GM19099 (cell line): ENCODE data around the gene ERO1A.

Source experiments
- POLR2A ChIP-seq: IDR thresholded peaks from 3 replicates; pipeline ENCODE4 v1.6.1; 2011; ENCODE audit warnings: low read depth; ENCODE audit not compliant: insufficient read length; ENCODE audit errors: extremely low read depth

ERO1A gene

DNA sequence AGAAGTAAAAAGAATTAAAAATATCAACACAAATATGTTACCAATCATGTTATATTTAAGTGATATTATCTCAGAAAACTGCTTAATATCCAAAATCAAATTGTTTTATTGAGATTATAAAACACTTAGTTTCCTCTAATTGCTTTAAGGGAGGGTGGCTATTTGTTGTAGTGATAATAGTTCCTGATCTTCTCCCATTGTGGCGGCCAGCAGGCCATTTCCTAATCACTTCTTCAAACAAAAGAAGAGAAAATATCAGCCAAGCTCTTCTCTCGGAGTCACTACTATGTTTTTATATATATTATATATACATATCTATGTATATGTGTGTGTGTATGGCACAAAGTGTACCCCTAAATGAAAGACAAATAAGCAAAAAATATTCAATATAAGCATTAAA, 31.5 kb downstream of the ERO1A start:
- no peak for TF ChIP-seq POLR2A

DNA sequence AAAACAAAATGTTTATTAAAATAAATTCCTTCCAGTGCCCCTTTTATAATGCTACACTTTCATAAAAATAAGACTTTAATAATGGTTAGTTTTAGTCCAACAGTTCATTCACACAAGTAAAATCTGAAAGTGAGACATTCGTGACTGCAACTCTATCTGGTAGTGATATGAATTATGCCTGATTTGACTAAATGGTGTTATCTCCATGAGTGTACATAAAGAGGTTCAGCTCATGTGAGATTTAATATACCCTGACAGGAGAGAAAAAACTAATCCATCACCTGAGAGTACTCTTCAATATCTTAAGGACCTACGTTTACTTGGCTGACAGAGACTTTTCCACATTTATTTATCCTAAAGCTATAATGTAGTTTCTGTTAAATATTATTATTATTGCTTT, 34.0 kb downstream of the ERO1A start:
- no peak for TF ChIP-seq POLR2A

DNA sequence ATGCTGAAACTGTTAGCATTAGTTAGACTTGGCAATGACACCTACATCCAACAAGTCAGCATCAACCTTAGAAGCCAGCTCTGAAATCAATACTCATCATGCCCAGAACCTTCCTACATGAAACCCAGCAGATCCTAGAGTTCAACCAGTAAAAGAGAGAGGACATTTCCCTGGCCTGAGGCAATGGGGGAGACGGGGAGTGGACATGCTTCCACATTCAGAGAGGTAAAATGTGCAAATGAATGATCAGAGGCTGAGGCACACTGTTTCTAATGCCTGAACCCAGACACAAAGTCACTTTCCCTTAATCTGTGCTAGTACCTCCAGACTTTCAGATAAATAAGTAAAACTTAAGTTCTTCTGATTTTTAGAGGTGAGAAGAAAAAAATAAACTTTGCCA, 34.5 kb downstream of the ERO1A start:
- no peak for TF ChIP-seq POLR2A

DNA sequence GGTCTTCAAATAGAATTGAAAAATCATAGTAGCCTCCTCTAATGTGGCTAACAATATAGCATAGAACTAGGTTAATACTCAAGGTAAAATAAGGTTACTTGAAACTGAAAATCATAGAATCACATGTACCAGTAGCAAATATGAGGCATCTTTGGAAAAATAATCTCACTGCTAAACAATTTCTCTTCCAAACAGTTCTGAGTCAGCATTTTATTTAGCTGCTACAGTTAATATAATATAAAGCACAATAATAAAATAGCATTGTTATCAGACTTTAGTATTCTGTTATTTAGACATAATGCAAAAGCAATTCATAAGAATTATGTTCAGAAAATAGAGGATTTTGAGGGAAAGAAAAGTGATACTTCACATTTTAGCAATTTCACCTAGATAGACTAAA, 35.0 kb downstream of the ERO1A start:
- no peak for TF ChIP-seq POLR2A

DNA sequence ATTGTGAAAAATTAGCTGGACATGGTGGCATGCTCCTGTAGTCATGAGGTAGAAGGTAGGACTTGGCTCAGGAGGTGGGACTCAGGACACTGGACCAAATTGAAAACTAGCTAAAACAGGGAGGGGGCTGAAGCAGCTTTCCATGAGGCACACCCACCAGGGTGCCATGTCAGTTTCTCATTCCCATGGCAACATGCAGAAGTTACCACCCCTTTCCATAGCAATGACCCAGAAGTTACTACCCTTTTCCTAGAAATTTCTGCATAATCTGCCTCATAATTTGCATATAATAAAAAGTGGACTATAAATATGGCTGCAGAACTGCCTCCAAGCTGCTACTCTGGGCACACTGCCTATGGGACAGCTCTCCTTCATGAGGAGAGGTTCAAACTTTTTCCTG, 38.5 kb downstream of the ERO1A start:
- no peak for TF ChIP-seq POLR2A

DNA sequence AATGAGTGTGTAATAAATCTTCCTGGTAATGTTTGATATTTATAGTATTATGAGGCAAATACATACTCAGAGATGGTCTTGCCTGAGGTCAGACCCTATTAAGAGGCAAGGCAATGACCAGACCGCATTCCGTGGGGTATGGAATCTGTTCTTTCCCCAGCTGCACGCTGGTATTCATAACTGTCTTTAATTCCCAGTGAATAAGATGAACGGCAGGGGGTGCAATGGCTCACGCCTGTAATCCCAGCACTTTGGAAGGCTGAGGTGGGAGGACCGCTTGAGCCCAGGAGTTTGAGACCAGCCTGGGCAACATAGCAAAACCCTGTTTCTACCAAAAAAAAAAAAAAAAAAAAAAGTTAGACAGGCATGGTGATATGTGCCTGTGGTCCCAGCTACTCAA, 44.6 kb downstream of the ERO1A start:
- TF ChIP-seq POLR2A: no peak

DNA sequence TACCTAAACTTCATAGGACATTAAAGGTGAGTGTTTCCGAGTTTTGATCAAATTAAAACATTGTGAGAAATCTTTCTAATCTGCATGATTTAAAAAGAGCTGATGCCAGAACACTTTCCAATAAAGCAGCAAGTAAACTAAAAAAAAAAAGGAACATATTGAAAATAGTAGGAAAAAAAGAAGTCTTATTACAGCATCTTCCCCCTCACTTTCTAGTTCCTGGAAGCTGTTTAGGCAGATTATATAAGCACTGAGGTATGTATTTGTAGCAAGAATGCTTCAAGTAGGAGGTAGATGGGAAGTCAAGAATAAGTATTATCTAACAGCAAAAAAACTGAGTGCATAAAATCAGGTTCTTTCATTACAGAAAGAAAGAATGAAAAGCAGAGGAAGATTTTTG, 45.8 kb downstream of the ERO1A start:
- TF ChIP-seq POLR2A: no peak

DNA sequence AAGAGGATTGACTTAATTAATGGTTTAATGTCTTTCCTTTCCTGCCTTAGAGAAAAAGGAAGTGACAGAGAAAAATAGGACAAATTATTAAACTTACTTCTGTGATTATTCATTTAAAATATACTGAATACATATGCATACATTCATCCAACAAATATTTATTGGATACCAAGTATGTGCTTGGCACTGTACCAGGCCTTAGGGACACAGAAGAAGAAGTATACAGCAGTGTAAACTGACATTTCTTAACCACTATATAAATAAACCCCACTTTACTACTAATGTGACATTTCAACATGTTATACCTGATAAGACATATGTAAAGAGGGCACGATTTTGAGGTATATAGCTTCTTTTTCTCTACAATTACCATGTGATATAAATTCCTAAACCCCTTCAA, 53.6 kb downstream of the ERO1A start:
- TF ChIP-seq POLR2A: no peak

DNA sequence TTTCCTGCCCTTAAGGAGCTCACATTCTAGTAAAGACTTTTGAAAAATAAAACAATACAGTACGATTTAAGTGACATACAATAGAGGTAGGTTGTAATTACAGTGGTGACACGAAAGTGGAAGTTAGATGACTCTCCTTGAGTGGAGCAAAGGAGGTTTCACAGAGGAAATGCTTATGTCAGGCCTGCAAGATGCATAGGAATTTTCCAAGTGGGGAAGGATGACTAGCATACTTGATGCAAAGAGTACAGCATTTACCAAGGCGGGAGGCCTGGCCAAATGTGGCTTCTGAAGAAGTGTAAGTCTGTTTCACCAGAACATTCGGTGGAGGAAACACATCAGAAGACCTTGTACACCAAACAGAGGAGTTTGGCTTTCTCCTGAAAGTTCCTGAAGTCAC, 55.2 kb downstream of the ERO1A start:
- no peak for TF ChIP-seq POLR2A

DNA sequence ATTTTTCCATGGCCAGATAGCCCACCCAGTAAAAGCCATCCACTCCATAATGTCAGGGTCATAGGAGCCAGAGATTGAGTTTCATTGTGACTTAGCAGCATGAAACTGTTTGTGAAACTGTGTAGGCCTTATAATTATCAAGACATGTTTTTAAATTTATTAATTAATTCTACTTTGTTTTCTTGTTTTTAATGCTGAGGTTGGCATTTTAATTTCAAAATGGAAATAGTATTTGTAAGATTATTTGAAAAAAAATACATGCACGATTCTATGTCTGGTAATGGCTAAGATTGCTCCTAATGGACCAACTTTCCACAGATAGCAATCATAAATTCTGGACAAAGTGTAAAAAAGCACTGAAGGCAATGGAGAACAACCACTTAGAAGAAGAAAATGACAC, 75.7 kb downstream of the ERO1A start:
- no peak for TF ChIP-seq POLR2A

DNA sequence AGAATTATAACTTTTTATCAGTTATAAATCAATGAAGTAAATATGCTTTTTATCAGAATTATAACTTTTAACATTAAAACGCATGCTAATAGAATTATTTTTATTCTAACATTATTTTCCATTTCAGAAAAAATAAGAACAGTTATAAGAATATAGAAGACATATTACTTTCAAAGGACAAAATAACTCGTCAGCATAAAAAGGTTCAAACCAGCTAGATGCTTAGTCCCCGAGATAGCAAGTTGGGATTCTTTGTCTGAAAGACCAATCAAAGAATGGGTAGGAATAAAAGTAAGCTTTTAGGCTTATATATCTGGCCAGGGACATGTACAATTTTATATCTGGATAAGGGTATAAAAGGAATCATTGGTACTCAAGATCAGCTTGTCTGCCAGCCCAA, 76.8 kb downstream of the ERO1A start:
- no peak for TF ChIP-seq POLR2A

DNA sequence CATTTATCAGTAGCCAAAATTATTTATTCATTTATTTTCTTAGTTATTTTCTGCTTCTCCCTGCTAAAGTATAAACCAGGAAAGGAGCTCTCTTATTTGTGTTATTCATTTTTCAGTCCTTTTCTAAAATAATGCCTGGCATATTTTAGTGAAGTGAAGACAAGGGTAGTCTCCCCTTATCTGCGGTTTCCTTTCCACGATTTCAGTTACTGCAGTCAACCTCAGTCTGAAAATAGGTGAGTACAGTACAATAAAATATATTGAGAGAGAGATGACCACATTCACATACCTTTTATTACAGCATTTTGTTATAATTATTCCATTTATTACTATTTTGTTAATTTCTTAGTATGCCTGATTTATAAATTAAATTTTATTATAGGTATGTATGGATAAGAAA, 85.2 kb downstream of the ERO1A start:
- TF ChIP-seq POLR2A: no peak

DNA sequence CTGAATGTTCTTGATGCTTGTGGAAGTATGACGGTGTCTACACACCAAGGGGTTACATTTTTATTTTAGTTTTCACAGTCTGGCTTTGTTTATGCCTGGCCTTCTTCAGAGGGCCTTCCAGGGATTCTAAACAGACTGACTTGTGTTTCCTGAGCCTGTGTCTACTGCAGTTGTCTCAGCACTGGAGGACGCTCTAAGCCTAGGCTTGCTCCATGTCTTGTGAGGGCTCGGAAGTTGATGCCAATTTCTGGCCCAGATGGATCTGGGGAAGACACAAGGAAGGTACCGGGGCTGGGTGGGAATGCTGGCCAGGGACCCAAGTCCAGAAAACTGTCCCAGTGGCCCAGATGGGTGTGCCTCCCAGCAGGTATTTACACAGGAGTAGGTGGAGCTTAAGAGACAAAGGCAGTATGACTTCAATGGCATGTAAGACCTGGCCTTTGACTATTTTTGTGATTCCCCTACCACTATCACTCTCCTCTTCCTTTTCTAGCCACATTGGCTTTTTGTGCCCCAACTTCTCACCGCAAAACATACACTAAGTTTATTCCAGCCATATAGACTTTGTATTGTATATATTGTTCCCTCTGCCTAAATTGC, 85.8 kb downstream of the ERO1A start:
- TF ChIP-seq POLR2A: no peak

DNA sequence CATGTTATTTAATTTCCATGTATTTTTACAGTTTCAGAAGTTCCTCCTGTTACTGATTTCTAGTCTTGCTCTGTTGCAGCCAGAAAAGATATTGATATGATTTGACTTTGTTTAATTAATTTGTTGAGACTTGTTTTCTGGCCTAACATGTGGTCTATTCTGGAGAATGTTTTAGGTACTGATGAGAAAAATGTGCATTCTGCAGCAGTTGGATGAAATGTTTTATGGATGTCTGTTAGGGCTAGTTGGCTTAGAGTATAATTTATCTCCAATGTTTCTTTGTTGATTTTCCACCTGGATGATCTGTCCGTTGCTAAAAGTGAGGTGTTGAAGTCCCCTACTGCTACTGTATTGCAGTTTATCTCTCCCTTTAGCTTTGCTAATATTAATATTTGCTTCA, 88.3 kb downstream of the ERO1A start:
- TF ChIP-seq POLR2A: no peak

DNA sequence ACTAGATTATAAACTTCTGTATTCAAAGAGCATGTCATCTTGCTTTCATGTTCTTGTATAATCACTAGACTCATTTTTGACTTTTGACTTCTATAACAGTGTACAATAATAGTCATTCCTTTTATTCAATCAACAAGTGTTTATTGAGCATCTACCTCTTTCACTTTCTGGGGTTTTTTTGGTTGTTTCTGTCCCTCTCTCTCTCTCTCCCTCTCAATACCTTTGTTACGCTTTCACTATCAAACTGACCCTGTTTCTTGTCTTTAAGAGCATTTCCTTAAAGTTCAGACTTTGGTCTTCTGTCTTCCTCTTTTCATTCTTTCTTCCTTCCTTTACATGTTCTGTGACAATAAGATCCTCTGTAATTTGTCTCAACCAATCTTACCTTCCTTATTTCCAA, 93.2 kb downstream of the ERO1A start:
- no peak for TF ChIP-seq POLR2A

DNA sequence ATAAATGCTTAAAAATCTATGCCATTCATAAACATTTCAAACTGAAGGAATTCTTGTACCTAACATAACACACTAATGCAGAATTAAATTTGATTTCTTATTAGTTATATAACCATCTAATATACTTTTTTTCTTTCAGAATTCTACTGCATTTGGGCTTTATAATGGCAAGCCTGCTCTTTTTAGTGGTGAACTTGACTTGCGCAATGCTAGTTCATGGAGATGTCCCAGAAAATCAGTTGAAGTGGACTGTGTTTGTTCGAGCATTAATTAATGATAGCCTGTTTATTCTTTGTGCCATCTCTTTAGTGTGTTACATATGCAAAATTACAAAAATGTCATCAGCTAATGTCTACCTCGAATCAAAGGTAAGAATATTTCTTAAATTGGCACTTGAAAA, 95.4 kb downstream of the ERO1A start:
- no peak for TF ChIP-seq POLR2A

DNA sequence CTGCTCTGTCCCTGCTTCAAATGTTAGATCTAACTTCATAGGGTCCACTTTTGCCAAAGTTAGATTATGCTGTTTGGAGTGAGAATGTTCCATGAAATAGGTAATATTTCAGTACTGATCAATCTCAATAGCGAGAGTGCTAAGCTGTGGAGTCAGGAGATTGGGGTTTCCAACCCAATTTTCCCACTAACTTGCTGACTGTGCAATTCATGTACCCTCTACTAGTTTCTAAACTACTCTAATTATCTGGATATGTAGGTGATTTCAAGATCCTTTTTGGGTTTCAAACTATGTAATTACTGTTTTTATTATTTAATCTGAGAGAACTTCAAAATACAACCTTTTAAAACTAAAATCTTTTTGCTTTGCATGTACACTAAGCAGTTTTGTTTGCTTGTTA, 96.8 kb downstream of the ERO1A start:
- no peak for TF ChIP-seq POLR2A
